HPDE6-E6E7 (cell line): ENCODE measurements around the gene GASK1A.
"Not testable (repeated sequence)": the region's sequence is repeated elsewhere in the genome, so short reads cannot be mapped to it uniquely, and the experiment has no call there.

Experiments used
- DNase-seq: peaks from one replicate; pipeline ENCODE4 v3.0.0; 2011; ENCODE audit warnings: missing footprints; ENCODE audit errors: extremely low spot score

GASK1A gene

DNA sequence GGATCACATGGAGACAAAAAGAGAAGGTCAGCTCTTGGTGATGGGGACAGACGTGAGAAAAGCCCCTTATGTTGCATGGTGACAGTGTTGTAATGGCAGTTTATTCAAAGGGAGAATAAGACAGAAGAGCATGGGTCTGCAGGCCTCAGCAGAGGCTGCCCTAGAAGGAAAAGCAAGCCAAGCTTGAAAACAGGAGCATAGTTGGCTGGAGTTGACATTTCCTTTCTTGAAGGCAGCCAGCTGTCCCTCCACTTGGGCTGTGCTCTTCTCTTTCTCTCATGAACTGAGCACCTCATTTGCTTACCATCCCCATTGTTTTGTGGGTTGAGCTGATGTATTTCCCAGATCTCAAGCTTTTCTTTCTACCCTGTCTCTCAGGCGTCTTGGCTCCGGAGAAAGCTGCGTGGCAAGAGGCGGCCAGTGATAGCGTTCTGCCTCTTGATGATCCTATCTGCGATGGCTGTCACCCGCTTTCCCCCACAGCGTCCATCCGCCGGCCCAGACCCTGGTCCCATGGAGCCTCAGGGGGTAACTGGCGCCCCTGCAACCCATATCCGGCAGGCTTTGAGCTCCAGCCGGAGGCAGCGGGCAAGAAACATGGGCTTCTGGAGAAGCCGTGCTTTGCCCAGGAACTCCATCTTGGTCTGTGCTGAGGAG, 52.9 kb downstream of the GASK1A start:
- DNase-seq: no peak

DNA sequence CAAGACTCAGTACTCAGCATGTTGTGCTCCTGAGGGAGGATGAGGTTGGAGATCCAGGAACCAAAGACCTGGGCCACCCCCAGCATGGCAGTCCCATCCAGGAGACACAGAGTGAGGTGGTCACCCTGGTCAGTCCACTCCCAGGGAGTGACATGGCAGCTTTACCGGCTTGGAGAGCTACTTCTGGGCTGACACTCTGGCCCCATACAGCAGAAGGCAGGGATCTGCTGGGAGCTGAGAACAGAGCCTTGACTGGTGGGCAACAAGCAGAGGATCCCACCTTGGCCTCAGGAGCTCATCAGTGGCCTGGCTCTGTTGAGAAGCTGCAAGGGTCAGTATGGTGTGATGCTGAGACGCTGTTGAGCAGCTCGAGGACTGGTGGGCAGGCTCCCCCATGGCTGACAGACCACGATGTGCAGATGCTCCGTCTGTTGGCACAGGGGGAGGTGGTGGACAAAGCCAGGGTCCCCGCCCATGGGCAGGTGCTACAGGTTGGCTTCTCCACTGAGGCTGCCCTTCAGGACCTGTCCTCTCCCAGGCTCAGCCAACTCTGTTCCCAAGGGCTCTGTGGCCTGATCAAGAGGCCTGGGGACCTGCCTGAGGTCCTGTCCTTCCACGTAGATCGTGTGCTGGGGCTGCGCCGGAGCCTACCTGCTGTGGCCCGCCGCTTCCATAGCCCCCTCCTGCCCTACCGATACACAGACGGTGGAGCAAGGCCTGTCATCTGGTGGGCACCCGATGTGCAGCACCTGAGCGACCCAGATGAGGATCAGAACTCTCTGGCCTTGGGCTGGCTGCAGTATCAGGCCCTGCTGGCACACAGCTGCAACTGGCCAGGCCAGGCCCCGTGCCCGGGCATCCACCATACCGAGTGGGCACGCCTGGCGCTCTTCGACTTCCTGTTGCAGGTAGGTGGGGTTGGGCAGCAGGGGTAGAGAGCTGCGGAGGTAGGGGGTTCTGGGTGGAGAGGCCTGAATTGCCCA, 53.8 kb downstream of the GASK1A start:
- DNase-seq: no peak

DNA sequence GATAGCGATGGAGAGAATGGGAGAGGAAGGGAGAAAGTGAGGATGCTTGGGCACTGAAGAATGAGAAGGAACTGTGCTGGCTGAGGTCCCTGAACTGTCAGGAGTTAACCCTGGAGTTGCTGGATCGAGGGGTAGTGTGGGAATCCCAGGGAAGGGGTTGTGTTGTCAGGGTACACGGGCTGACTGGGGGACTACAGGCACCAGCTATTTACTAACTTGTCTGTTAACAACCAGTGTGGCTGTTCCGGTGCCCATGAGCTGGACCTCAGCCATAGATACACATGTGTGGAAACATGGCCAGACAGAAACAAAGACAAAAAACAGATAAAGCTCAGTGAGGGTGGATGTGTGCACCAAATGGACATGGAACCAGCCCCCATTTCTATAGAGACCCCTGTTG, 55.1 kb downstream of the GASK1A start:
- DNase-seq: no peak

DNA sequence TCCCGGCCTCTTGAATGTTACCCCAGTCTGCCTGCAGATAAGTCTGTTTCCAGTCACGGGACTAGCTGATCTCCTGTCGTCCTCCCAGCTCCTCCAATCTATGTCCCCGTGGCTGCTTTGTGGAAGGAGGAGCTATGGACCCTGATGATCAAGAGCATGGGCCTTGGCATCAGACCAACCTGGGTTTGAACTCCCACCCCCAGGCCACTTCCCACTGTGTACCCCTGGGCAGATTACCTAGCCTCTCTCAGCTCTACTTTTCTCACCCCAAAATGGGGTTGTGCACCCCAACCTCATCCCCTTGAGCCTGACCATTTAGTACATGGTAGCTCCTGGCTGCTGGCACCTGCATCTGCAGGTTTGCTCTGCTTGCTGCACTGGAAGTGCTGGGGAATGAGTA, 55.8 kb downstream of the GASK1A start:
- DNase-seq: no peak

DNA sequence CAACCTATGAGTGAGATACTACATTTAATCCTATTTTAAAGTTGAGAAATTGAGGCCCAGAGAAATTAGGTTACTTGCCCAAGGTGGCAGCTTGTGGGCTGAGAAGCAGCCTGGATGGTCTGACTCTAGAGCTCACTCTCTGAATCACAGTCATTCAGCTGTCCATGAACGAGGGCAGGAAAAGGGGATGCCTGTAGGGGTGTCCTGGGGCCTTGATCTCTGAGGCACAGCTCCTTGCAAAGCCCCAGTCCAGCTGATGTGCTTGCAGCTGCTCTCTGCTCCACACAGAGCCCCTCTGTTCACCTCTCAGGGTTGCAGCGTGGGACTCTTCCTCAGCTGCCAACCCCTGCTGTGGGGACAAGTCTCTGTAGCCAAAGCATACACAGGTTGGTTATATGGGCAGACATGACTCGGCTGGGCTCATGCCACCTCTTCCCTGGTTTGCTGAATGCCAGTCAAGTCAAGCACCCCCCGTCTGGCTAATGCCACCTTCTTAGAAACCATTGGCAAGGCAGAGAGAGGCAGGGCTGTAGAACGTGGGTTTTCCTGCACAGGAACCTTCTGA, 56.8 kb downstream of the GASK1A start:
- no peak for DNase-seq

DNA sequence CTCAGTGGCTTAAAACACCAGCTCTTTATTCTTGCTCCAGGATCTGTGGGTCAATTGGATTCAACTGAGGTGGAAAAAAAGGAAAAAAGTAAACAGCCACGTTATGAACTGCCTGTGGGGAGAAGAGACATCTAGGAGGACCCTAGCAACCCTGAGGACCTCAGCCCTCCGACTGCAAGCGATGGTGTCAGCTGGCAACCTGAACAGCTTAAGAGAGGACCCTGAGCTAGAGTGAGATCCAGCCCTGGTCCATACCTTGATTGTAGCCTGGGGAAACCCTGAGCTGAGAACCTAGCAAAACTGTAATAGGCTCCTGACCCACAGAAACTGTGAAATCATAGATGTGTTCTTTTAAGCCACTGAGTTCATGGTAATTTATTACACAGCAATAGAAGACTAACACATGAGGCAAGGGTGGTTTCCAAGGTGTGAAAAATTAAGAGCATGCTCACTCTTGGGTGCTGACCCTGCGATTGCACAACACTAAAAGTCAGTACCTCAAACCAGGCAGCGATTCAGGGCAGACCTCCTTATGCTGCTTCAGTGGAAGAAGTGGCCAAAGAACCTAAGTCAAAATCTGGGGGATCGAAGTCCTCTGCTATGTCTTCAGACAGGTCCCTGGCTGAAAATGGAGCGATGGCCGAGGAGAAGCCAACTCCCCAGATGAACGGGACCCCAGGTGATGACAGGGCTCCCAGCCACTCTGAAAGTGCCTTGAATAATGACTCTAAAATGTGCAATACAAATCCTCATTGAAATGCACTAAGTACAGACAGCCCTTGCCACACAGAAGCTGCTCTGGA, 57.7 kb downstream of the GASK1A start:
- no peak for DNase-seq

DNA sequence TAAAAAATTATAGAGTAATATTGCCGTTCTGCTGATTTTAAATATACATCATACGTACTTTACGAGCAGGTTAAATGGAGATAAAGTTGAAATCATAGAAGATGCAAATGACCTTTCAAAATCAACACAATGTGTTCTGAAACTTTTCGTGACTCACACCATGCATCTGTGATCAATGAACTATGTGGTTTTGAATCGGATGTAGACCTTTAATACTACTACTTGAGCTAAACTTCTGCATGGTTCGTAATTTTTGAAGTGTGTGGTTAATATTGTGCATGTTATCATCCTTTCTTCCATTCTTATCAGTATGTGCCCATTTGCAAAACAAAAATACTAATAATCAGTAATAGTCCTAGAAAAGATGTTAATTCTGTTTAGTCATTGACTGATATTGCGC, 58.9 kb downstream of the GASK1A start:
- no peak for DNase-seq

DNA sequence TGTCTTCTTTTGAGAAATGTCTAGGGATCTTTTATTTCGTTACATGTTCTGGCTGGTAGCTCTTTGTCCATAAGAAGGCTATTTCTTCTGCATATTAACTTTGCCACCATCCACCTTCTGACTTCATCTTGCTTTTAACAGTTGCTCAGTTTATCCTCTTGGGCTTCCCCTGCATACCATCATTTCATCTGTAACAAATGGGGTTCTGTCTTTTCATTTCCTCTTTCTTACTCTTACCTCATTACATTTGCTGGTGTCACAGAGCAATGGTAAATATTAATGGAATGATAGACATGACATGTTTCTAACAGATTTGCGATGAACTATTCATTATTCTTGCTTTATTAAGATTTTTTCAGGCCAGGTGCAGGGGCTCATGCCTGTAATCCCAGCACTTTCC, 62.4 kb downstream of the GASK1A start:
- no peak for DNase-seq

DNA sequence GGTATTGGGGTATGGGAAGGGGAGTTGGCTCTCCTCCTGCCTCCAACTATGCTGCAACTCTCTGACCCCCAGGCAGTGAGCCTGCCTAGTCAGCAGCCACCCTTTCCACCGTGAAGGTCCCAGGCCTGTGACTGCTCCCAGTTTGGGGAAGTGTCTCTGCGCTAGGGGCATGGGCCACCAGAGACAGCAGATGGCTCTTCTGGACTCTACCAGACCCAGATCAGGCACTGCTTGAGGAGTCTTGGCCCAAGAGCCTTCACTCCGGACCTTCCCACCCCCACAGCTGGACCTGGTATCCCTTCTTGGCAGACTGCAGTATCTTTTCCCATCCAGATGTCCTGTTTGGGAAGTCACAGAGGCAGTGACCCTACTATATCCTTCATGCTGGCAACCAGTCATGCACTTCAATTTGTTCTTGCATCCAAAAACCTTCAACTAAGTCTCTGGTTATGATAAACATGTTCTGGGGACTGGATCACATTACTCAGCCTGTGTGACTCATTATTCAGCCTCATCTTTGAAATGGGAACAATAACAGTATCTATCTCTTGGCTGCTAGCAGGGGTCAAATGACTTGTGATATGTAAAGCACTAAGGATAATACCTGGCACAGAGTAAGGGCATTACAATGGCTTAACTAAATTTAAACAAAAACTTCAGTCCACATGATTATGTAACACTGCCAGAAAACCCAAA, 64.1 kb downstream of the GASK1A start:
- DNase-seq: no peak

DNA sequence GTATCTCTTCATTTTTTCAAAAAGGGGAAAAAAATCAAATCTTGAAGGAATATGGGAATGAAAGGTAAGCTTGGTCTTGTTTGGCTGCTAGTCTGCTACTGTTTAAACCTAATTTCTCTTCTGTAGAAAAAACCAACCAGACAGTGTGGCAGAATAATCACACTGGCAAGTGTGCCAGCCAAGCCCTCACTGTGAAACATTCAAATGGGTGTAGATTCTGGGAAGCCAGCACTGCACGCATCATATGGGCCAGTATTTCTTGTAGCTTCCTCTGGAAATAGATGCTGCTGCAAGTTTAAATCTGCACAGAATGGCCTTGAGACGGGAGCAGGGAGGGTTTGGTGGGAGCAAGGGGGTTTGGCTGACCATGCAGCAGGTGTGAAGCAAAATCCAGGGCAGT, 64.7 kb downstream of the GASK1A start:
- DNase-seq: no peak

DNA sequence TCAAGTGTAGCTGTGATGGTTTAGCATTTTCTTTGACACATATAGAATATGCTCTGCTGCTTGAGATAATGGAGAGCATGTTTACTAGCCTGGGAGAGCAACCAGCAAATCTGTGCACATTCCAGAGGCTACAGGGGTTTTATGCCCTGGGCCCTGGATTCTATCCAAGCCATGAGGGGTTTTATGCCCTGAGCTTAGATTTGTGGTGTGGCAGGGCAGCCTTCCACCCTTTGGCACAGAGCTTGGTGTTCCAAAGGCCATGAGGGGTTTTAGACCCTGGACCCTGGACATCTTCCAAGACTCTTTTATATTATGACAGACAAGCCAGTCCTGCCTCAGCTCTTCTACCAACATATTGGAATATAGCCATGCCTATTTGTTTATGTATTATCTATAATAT, 66.0 kb downstream of the GASK1A start:
- DNase-seq: not testable (repeated sequence)

DNA sequence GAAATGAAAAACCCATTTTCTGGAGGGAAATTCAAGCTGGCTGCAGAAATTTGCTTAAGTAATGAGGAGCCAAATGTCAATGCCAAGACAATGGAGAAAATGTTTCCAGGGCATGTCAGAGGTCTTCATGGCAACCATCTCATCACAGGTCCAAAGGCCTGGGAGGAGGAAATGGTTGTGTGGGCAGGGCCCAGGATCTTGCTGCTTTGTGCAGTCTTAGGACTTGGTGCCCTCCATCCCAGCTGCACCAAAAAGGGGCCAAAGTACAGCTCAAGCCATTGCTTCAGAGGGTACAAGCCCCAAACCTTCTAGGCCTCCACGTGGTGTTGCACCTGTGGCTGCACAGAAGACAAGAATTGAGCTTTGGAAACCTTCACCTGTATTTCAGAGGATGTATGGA, 67.5 kb downstream of the GASK1A start:
- DNase-seq: no peak

DNA sequence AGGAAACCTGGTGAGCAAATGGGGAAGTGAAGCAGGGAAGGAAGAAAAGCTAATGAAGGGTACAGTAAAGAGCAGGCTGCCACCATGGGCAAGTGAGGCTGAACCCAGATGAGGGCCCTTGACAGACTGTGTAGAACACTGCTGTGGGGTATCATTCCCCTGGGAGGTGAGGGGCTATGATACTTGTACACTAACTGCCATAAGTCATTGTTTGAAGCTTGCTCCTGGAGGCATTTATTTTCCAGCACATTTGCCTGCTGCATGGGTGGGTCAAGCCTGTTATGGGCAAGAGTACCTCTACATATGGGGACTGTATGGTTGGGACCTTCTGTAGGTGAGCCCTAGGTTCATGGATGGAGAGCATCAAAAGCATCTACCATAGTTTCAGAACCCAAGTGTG, 69.4 kb downstream of the GASK1A start:
- DNase-seq: no peak

DNA sequence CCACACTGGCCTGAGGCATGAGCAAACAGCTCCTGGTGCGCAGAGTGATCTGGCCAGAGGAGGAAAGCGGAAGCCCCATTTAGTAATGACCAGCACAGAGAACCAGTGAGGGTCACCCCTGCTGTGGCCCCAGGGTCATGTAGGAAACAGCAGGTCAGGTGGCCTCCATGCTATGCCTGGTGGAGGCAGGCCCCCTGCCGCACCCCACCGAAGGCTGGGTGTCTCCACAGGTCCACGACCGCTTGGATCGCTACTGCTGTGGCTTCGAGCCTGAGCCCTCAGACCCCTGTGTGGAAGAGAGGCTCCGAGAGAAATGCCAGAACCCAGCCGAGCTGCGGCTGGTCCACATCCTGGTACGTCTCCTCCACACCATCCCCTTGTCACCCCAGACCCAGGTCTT, 74.2 kb downstream of the GASK1A start:
- DNase-seq: no peak

DNA sequence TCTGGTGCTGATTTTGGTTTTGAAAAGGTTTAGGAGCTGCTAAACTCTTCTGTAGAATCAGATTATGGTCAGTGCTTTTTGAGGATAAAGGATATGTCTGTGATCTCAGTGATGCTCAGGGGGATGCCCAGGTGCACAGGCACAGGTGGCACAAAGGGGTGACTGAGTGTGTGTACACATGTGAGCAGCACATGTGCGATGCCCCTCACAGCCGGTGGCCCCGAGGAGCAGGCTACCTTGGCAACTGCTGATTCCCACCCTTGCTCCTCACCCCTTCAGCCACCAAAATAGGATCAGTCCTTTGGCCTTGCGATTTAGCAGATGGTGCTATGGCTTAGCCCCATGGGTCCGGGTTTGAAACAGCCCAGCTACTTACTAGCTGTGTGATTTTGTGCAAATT, 75.6 kb downstream of the GASK1A start:
- DNase-seq: no peak

DNA sequence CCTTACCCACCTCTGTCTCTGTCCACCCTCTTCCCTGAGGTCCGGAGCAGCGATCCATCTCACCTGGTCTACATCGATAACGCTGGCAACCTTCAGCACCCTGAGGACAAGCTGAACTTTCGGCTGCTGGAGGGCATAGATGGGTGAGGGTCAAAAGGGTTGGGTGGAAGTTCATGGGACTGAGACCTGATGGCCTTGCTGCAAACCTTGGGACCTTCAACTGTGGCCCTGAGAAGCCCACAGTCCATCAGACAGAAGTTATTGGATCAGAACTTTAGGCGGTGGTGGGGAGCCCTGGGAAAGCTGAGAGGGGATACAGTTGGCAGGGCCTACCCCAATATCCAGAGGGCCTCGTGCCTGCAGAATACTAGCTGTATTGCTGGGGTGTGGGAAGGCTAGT, 76.3 kb downstream of the GASK1A start:
- DNase-seq: no peak

DNA sequence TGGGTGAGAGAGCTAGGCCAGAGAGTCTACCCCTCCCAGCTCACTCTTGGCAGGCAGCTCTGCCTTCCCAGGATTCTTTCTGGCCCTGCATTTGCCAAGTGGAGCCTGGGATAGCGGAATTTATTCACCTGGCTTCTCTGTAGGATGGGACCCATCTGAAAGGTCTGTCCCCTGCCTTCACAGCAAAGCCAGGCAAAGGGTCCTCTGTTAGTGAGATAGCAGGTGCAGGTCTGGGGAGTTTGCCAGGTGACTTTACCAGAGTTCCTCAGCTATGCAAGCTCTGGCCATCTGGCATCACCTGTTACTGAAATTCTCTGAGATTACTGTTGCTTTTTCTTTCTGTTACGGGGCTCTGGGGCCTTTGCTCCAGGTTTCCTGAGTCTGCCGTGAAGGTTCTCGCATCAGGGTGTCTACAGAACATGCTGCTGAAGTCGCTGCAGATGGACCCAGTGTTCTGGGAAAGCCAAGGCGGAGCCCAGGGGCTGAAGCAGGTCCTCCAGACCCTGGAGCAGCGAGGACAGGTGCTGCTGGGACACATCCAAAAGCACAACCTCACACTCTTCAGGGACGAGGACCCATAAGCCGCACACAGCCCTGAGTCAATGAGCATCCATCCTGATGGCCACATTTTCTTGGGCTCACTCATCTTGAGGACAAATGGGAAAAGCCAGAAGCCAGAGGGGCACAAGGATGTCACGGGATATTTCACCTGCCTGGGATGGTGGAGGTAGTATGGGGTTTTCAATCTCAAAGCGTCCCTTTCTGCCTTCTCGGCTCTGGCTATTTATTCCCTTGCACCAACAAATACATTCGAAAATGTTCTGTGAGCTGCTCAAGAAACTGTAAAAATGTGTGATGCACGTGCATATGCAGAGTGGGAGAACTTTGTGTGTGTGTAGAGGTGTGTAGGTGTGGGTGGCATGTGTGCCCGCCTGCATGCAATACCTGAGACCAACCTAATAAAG, 77.0 kb downstream of the GASK1A start:
- DNase-seq: no peak

DNA sequence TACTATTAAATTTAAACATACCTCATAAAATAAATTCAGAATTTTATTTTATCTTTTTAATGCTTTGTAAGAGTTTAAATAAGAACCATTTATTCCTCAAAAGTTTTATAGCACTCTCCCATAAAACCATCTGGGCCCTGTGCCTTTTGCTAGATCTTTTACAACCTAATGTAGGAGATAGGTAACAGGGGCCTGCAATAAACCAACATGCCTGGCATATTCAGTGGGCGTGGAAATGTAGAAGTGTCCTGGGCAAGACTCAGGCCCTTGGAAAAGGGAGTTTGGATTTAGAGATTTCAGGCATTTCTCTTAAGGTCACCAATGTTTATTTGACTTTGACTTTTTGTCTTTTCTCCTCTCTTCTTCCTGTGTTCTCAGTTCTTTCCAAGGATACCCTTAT, 80.3 kb downstream of the GASK1A start:
- DNase-seq: no peak

DNA sequence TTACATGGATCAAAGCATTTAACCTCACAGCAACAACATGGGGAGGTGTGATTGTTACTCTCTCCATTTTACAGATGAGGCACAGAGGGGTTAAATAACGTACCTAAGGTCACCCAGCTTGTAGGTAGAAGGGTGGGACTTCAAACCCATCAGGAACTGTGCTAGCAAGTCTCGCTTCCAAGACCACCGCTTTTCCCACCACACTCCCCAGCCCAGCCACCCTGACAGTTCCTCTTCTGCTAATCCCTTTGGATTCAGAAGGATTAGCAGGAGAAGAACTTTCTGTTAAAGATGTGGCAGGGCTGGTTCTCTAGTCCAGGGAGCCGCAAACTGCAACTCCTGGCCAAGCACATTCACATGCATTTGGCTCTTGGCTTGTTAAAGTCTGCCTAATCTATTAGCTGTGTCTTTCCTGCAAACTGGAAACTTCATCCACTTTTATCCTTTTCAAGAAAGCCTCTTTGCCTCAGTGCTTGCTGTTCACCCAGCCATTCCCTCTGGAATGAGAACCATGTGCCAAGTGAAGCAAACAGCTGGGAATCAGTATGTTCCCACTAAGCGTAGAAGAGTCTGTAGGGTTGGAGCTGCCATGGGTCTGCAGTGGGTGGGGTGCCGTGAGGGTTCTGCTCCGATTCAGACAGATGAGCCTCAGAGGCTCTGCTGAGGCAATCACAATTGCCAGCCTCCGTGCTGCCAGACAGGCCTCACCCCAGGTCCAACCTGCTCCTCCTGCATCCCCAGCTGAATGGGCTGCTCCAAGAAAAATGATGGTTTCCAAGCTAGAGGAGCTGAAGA, 82.2 kb downstream of the GASK1A start:
- DNase-seq: no peak
